Caki2 (cell line): ENCODE measurements around the gene RGL4. TPM values are rescaled to one million over a fixed set of nuclear protein-coding genes. Genes with fewer than 3 reads are reported as not detected.
"Not testable (repeated sequence)": the region's sequence is repeated elsewhere in the genome, so short reads cannot be mapped to it uniquely, and the experiment has no call there.

Experiments
- DNase-seq: peaks from one replicate; pipeline ENCODE4 v3.0.0-alpha.2; 2015; ENCODE audit warnings: low read depth
- in situ Hi-C: cut with HindIII; loops from 2 replicates; pipeline ENCODE4 v1.10.0; 2016; ENCODE audit warnings: low sequenced_read_pairs, low pct_unique_long_range_greater_than_20kb, mixed read lengths
- total RNA-seq: library from RNA; depleted of rRNA; stranded (reverse); fragments of >200 nt; shearing (Covaris generic); gene quantifications from 2 replicates; pipeline ENCODE4 v1.2.3, GENCODE V29; 2014; ENCODE audit warnings: low replicate concordance; rRNA removed

RGL4 gene, protein sequence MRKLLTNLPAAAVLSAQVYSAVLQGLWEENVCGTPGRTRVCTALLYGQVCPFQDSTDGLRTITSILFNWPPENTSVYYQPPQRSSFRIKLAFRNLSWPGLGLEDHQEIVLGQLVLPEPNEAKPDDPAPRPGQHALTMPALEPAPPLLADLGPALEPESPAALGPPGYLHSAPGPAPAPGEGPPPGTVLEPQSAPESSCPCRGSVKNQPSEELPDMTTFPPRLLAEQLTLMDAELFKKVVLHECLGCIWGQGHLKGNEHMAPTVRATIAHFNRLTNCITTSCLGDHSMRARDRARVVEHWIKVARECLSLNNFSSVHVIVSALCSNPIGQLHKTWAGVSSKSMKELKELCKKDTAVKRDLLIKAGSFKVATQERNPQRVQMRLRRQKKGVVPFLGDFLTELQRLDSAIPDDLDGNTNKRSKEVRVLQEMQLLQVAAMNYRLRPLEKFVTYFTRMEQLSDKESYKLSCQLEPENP
- total RNA-seq, result not detected in 2 replicates

DNA sequence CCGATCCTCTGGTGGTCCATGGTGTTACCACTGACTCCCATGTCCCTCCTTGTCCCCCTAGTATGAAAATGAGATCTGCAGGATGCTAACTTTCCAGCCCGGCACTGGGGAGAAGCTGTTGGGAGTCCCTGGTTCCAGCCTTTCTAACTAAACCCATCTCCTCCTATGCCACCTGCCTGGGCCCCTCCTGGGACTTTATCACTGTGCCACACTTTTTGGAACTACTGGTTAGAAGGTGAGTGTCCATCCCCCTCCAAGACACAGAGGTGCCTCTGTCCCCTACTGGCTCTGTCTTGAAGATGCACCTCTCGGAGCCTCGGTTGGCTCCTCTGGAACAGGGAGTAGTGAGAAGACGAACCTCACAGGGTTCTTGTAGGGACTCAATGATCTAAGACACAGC lies at the start of gene RGL4:
Gene RGL4, plus strand, starts transcription at position 301 of the 400 bp plus-strand sequence. CDS start 1,018 bp downstream, outside the sequence.
- DNase-seq, result no peak
- in situ Hi-C loops, result no loop called here

- DNase-seq, in situ Hi-C loops: not testable (repeated sequence)
Observed at GRCh38 chr22:23646526-23646925, 44.3 kb upstream of the RGL4 start.

DNA sequence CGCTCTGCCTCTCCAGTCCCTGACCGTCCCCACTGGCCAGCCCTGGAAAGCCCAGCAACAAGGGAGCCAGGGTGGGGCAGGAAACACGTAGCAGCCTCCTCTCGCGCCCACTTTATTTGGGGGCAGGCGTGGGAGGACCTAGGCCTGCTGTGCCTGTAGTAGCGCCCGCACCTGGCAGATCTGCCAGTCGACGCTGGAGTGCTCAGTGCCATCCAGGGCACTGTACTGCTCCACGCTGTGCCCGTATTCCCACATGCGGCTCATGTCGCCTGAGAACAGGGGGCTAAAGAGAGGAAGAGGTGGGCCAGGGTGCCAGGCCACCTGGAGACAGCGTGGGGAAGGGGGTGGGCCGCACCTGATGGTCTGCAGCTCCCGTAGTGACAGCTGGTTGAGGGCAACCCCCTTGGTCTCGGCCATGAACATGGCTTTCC lies 41.7 kb upstream of the RGL4 start:
- in situ Hi-C loops, result no loop called here
- DNase-seq, result no peak

GRCh38 chr22:23651676-23652075 lies 39.1 kb upstream of the RGL4 start:
- in situ Hi-C loops, result no loop called here
- no peak for DNase-seq

GRCh38 chr22:23652286-23652685 lies 38.5 kb upstream of the RGL4 start:
- no peak for DNase-seq
- in situ Hi-C loops, result no loop called here

DNA sequence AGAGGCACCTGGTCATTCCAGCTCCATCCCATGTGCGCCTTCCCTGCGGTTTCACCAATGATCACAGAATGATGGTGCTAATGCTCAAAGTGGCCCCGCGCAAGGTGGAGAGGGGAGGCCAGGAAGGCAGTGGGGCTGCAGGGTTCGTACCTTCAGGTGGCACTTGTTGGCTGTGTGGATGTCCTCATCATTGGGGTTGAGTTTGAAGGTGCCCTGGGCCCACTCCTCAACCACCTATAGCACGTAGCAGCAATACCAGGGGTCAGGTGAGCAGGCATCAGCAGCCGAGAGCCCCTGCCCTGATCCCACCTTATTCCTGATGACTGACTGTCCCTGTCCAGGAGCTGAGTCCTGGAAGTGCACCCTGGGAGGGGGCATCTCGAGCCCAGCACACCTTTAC lies 38.1 kb upstream of the RGL4 start:
- DNase-seq, result no peak
- in situ Hi-C loops, result no loop called here

- DNase-seq, result no peak
- in situ Hi-C loops, result no loop called here
Observed at GRCh38 chr22:23655891-23656475, 34.8 kb upstream of the RGL4 start.

DNA sequence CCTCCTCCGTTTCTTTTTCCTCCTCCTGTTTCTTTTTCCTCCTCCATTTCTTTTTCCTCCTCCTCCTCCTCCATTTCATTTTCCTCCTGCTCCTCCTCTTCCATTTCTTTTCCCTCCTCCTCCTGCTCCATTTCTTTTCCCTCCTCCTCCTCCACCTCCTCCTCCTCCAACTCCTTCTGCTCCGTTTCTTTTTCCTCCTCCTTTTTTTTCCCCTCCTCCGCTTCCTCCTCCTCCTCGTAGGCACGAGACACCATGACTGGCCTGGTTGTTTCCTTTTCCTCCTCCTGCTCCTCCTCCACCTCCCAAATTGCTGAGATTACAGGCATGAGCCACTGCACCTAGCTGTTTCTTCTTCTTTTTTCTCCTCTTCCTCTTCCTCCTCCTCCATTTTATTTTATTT lies 33.1 kb upstream of the RGL4 start:
- in situ Hi-C loops, result no loop called here
- DNase-seq, result no peak

DNA sequence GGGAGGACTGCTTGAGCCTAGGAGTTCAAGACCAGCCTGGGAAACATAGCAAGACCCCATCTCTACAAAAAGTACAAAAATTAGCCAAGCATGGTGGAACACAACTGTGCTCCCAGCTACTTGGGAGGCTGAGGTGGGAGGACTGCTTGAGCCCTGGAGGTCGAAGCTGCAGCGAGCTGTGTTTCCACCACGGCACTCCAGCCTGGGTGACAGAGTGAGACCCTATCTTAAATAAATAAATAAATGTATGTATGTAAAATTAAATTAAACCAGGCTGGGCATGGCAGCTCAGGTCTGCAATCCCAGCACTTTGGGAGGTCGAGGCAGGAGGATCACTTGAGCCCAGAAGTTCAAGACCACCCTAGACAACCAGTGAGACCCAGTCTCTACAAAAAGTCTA lies 30.4 kb upstream of the RGL4 start:
- in situ Hi-C loops, DNase-seq: not testable (repeated sequence)

- DNase-seq, result no peak
- in situ Hi-C loops, result no loop called here
Observed at GRCh38 chr22:23670378-23671295, 20.2 kb upstream of the RGL4 start.

- in situ Hi-C loops, result not testable (repeated sequence)
Observed at GRCh38 chr22:23671387-23671786, 19.4 kb upstream of the RGL4 start.

DNA sequence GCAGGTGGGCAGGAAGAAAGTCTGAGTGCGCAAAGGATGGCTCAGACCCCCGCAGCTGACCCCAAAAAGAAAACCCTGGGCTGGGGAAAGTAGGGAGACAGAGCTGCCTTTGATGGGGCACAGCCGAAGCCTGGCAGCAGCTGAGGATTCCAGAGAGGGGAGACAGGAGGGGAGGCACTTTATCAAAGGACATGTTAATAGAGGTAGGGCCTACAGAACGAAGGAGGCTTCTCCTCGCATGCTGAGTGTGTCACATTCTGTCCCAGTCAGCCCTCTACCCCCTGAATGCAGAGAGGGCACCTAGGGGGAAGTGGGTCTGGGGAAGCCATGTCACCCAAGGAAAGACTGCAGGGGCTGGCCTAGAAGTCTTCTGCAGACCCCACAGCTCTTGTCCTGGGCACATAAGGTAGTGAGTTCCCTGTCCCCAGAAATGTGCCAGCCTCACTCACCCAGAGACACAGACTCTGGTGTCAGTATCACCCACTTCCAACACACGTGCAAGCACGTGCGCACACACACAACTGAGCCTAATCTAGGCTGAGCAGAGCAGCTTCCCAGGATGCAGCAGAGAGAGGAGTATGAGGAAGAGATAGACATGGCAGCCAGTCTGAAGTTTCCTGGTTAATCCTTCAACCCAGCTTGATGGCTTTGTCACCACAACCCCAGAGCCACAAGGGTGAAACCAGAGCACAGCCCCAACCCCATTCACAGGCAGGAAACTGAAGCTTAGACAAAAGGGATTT lies 18.3 kb upstream of the RGL4 start:
- in situ Hi-C loops, DNase-seq: not testable (repeated sequence)

More at GRCh38 chr22:23671387-23671786, 19.4 kb upstream of the RGL4 start:
- not testable (repeated sequence) for DNase-seq

GRCh38 chr22:23673050-23673620 lies 17.7 kb upstream of the RGL4 start:
- in situ Hi-C loops, result no loop called here
- no peak for DNase-seq

DNA sequence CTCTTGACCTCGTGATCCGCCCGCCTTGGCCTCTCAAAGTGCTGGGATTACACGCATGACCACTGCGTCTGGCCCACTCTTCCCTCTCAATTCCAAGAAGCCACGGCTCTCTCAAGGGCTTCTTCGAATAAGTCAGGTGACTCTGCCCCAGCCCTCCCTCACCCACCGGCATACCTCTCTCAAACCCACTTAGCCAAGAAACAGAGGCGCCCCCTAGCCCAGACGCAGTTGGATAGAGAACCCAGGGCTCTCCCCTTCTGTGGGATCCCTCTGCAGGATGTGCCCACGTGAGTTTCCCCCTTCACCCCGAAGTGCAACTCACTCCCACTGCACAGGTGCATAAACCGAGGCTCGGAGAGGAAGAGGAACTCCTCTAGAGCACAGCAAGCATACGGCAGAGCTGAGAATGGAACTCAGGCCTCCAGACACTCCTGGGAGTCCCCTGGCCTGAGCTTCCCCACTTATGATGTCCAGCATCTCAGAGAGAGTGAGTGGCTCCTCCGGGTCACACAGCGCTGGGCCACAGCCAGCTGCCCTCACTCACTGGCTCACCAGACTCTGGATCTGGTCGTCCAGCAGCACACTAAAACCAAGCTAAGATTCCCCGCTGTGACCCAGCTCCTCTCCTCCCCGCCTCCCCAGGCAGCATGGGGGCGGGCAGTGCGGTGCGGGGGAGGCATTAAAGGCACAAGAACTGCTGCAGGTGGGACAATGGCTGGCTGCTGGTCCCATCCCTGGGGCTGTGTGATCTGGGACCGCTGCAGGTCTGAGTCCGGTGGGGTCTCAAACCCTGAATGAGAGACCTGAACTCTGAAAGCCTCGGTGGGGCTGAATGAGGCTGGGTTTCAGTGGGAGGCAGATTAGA lies 16.8 kb upstream of the RGL4 start:
- in situ Hi-C loops, result no loop called here
- DNase-seq, result no peak

DNA sequence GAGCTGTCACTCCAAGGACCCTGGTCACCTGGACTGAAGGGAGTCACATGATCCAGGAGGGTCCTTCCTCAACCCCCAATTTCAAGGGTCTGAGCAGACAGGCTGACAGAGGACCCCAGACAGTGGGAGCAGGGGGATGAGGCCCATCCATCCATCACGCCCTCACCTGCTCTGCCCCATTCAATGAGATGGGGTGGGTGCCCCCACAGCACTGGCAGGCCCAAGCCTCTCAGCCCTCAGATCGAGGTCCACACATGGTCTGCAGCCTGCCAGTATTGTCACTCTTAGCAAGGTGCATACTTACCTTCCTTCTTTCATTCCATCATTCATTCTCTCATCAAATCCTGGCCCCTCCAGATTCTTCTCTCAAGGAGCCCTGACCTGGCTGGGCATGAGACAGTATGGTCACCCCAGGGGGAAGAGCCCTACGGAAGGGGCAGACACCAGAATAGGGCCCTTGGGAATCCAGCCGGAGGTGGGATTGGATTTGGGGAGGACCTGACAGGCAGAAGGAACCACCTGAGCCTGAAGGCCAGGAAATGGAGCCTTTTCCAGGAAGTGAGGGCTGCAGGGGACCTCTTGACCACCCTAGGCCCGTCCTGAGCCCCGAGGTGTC lies 15.8 kb upstream of the RGL4 start:
- in situ Hi-C loops, result not testable (repeated sequence)

More for the DNA sequence above, 15.8 kb upstream of the RGL4 start:
- DNase-seq, result not testable (repeated sequence)
